IMR-90 (cell line): Measurements from ENCODE around the gene ASH1L. TPM values are rescaled to one million over a fixed set of nuclear protein-coding genes. Genes with fewer than 3 reads are reported as not detected.
"Not testable (repeated sequence)": the region's sequence is repeated elsewhere in the genome, so short reads cannot be mapped to it uniquely, and the experiment has no call there.

Experiments
- ATAC-seq: fragments of 200-7000 bp; cut with Tn5 transposase; 2 replicates; pipeline ENCODE4 v1.9.1; 2020; ENCODE audit warnings: low read depth, mild to moderate bottlenecking, moderate library complexity
- BruUV-seq: library from RNA; stranded (reverse); fragments of 400-500 nt; replicated peaks from 2 replicates; lab custom pipeline; 2021; lab: Mats Ljungman, UMichigan
- CTCF ChIA-PET: fragments of 300-600 bp; formaldehyde crosslinking; extraction: SDS; loops from one replicate; lab custom pipeline; 2021; ENCODE audit warnings: antibody characterized with exemption; lab: Yijun Ruan, JAX
- POLR2A ChIA-PET: fragments of 300-600 bp; sonication (Branson Sonifier 250); formaldehyde crosslinking; loops from one replicate; lab custom pipeline; 2022; ENCODE audit warnings: antibody characterized with exemption; ENCODE audit not compliant: unreplicated experiment; lab: Charles Lee
- DNase-seq: peaks from one replicate; pipeline ENCODE4 v3.0.0; 2013
- H2AFZ ChIP-seq: replicated peaks from 2 replicates; pipeline ENCODE3; 2013; ENCODE audit warnings: low read length, mild to moderate bottlenecking; ENCODE audit not compliant: poor library complexity
- H2AK5ac ChIP-seq: 2 replicates; pipeline ENCODE4 v1.6.1; 2013; ENCODE audit warnings: low read depth, low read length, inconsistent platforms
- H2AK9ac ChIP-seq: replicated peaks from 2 replicates; pipeline ENCODE3; 2013; ENCODE audit warnings: mild to moderate bottlenecking, low read depth, low read length, moderate library complexity; ENCODE audit not compliant: poor library complexity
- H2BK120ac ChIP-seq: 2 replicates; pipeline ENCODE4 v1.6.1; 2013; ENCODE audit warnings: low read depth, low read length, inconsistent platforms
- H2BK15ac ChIP-seq: 3 replicates; pipeline ENCODE4 v1.6.1; 2013; ENCODE audit warnings: low read depth, low read length, inconsistent platforms
- H2BK20ac ChIP-seq: 2 replicates; pipeline ENCODE4 v1.6.1; 2013; ENCODE audit warnings: low read depth, mild to moderate bottlenecking, inconsistent platforms, low read length, moderate library complexity
- H2BK5ac ChIP-seq: 2 replicates; pipeline ENCODE4 v1.6.1; 2013; ENCODE audit warnings: mild to moderate bottlenecking, low read depth, low read length, inconsistent platforms; ENCODE audit not compliant: poor library complexity, severe bottlenecking
- H3K14ac ChIP-seq: replicated peaks from 2 replicates; pipeline ENCODE4 v1.6.1; 2013; ENCODE audit warnings: low read depth, low read length, inconsistent platforms
- H3K18ac ChIP-seq: 2 replicates; pipeline ENCODE4 v1.6.1; 2013; ENCODE audit warnings: low read depth, low read length, control low read depth
- H3K23ac ChIP-seq: 2 replicates; pipeline ENCODE4 v1.6.1; 2013; ENCODE audit warnings: low read depth, low read length, inconsistent platforms
- H3K27ac ChIP-seq: 2 replicates; pipeline ENCODE4 v1.5.1; 2013; ENCODE audit warnings: mild to moderate bottlenecking, control low read depth, low read length; ENCODE audit not compliant: insufficient read depth
- H3K27me3 ChIP-seq: 2 replicates; pipeline ENCODE4 v1.6.1; 2013; ENCODE audit warnings: low read length; ENCODE audit not compliant: control insufficient read depth, insufficient read depth
- H3K36me3 ChIP-seq: 2 replicates; pipeline ENCODE4 v1.6.1; 2013; ENCODE audit warnings: low read length, mixed read lengths; ENCODE audit not compliant: control insufficient read depth, insufficient read depth
- H3K4ac ChIP-seq: 2 replicates; pipeline ENCODE4 v1.6.1; 2013; ENCODE audit warnings: low read depth, low read length, inconsistent platforms
- H3K4me1 ChIP-seq: 2 replicates; pipeline ENCODE4 v1.6.1; 2013; ENCODE audit warnings: low read length, mixed read lengths; ENCODE audit not compliant: control insufficient read depth, insufficient read depth
- H3K4me2 ChIP-seq: 2 replicates; pipeline ENCODE4 v1.6.1; 2013; ENCODE audit warnings: low read depth, mild to moderate bottlenecking, control low read depth, low read length, moderate library complexity
- H3K4me3 ChIP-seq: 2 replicates; pipeline ENCODE4 v1.5.1; 2013; ENCODE audit warnings: low read depth, mild to moderate bottlenecking, control low read depth, low read length, moderate library complexity; ENCODE audit not compliant: insufficient read depth
- H3K56ac ChIP-seq: 2 replicates; pipeline ENCODE4 v1.6.1; 2013; ENCODE audit warnings: low read length, inconsistent platforms; ENCODE audit not compliant: insufficient read depth; ENCODE audit errors: extremely low read depth
- H3K79me1 ChIP-seq, 2 experiments: 2 replicates each; pipeline ENCODE4 v1.6.1; 2013; ENCODE audit warnings: low read length in 2 of 2, inconsistent platforms in 1 of 2, low read depth in 1 of 2
- H3K9ac ChIP-seq: 2 replicates; pipeline ENCODE4 v1.6.1; 2013; ENCODE audit warnings: low read depth, low read length, control low read depth
- H3K9me1 ChIP-seq: 2 replicates; pipeline ENCODE4 v1.6.1; 2013; ENCODE audit warnings: low read length, inconsistent platforms; ENCODE audit not compliant: insufficient read depth
- H3K9me3 ChIP-seq: 2 replicates; pipeline ENCODE4 v1.6.1; 2013; ENCODE audit warnings: low read length; ENCODE audit not compliant: control insufficient read depth, insufficient read depth
- H4K20me1 ChIP-seq: 2 replicates; pipeline ENCODE4 v1.6.1; 2013; ENCODE audit warnings: low read length, inconsistent platforms; ENCODE audit not compliant: insufficient read depth
- H4K5ac ChIP-seq: 2 replicates; pipeline ENCODE4 v1.6.1; 2013; ENCODE audit warnings: mild to moderate bottlenecking, low read depth, low read length, control low read depth
- H4K8ac ChIP-seq, 2 experiments: 2 replicates each; pipeline ENCODE4 v1.6.1; 2013; ENCODE audit warnings: low read depth in 2 of 2, low read length in 2 of 2, control low read depth in 1 of 2, inconsistent platforms in 1 of 2
- H4K91ac ChIP-seq: 2 replicates; pipeline ENCODE4 v1.6.1; 2013; ENCODE audit warnings: low read depth, low read length, inconsistent platforms; ENCODE audit not compliant: insufficient read depth
- WGBS, 2 experiments: methylation state at CpG; one replicate each; pipeline versions ENCODE4 v1.1.5 to v1.1.7; 2013; ENCODE audit warnings: missing lambda C conversion rate in 2 of 2; ENCODE audit not compliant: insufficient read length in 1 of 2; ENCODE audit errors: extremely low coverage in 2 of 2; 5-methylcytosine and 5-hydroxymethylcytosine counted together
- dilution Hi-C: fragments of 300-500 bp; cut with HindIII; formaldehyde crosslinking; loops from one replicate; pipeline ENCODE4 v1.14.3; 2018; ENCODE audit warnings: low sequenced_read_pairs; ENCODE audit not compliant: unreplicated experiment
- in situ Hi-C: fragments of 300-500 bp; cut with MboI; formaldehyde crosslinking; loops from 3 replicates; pipeline ENCODE4 v1.14.3; 2019; ENCODE audit warnings: low sequenced_read_pairs, inconsistent platforms, mixed read lengths
- intact Hi-C: fragments of 100-400 bp; cut with micrococcal nuclease; formaldehyde crosslinking; loops from 2 replicates; pipeline ENCODE4 v1.10.0; 2022
- polyA plus RNA-seq, 3 experiments: library from polyadenylated mRNA; depleted of rRNA; stranded (reverse); fragments of >200 nt; gene quantifications; 2 replicates each; pipeline ENCODE4 v1.2.3, GENCODE V29; 2012; ENCODE audit warnings: low replicate concordance in 1 of 3
- total RNA-seq: library from RNA; depleted of rRNA; stranded (reverse); fragments of >200 nt; gene quantifications from 2 replicates; pipeline ENCODE4 v1.2.3, GENCODE V29; 2012
- TF ChIP-seq, protein P1 (sequence below): conservative IDR thresholded peaks from 2 replicates; pipeline ENCODE4 v1.5.1; 2012; ENCODE audit warnings: mild to moderate bottlenecking, low read depth, low read length, improper control_type of control experiment

ASH1L gene
- total and polyA plus RNA-seq, 2 of the 4 experiments (the other 2 are of a cell fraction) = 13.7 to 18.5 TPM

DNA sequence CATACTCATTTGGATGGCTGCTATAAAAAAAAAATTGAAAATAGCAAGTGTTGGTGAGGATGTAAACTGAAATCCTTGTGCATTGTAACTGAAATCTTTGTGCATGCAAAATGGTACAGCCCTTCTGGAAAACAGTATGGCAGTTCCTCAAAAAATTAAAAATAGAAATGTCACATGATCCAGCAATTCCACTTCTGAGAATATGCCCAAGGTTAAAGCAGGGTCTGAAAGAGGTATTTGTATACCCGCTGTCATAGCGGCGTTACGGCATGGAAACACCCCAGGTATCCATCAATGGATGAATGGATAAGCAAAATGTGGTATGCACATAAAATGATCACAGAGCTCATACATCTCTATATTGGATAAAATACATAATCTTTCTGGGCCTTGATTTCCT lies 125.2 kb downstream of the ASH1L start:
- no peak overlapping the region for H3K4me3 ChIP-seq
- BruUV-seq = no TSS peak
- no peaks in the 10 kb centered on the region for H3K4me1 ChIP-seq
- no peak overlapping the region for H3K4ac ChIP-seq
- H2AK5ac ChIP-seq = no peak overlapping the region
- H3K56ac ChIP-seq = no peak overlapping the region
- H2BK15ac ChIP-seq = no peak overlapping the region
- H4K91ac ChIP-seq = no peak overlapping the region
- H3K23ac ChIP-seq = no peak overlapping the region
- no peaks in the 10 kb centered on the region for H3K9me1 ChIP-seq
- dilution Hi-C loops = no loop called here
- in situ Hi-C loops = no loop called here
- no peak overlapping the region for H4K8ac ChIP-seq
- no peak for ATAC-seq
- no peak overlapping the region for H2BK5ac ChIP-seq
- H3K18ac ChIP-seq = no peak overlapping the region
- H3K9me3 ChIP-seq = no peaks in the 10 kb centered on the region
- no peak overlapping the region for H3K4me2 ChIP-seq
- no peak overlapping the region for H3K9ac ChIP-seq
- no peaks in the 10 kb centered on the region for H4K20me1 ChIP-seq
- ChIA-PET POLR2A (no interaction called here), CTCF (no interaction called here)
- TF ChIP-seq, protein P1, sequence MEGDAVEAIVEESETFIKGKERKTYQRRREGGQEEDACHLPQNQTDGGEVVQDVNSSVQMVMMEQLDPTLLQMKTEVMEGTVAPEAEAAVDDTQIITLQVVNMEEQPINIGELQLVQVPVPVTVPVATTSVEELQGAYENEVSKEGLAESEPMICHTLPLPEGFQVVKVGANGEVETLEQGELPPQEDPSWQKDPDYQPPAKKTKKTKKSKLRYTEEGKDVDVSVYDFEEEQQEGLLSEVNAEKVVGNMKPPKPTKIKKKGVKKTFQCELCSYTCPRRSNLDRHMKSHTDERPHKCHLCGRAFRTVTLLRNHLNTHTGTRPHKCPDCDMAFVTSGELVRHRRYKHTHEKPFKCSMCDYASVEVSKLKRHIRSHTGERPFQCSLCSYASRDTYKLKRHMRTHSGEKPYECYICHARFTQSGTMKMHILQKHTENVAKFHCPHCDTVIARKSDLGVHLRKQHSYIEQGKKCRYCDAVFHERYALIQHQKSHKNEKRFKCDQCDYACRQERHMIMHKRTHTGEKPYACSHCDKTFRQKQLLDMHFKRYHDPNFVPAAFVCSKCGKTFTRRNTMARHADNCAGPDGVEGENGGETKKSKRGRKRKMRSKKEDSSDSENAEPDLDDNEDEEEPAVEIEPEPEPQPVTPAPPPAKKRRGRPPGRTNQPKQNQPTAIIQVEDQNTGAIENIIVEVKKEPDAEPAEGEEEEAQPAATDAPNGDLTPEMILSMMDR = no peak
- no peak overlapping the region for H3K27ac ChIP-seq
- peaks cover 25% of the 10 kb centered on the region for H3K36me3 ChIP-seq
- no peak overlapping the region for H4K5ac ChIP-seq
- H2AK9ac ChIP-seq = no peak overlapping the region
- no peaks in the 10 kb centered on the region for H3K27me3 ChIP-seq
- H2BK20ac ChIP-seq = no peak overlapping the region
- intact Hi-C loops = no loop called here
- no CpG with 5 or more reads among the region's 4 CpGs for WGBS, 2 experiments
- no peak for DNase-seq
- peaks cover 3 to 41% of the 10 kb centered on the region in 2 experiments; a peak in 3 of 4 replicates for H3K79me1 ChIP-seq
- H3K14ac ChIP-seq = no peak overlapping the region
- no peak overlapping the region for H2BK120ac ChIP-seq
- no peak overlapping the region for H2AFZ ChIP-seq

- POLR2A ChIA-PET, intact Hi-C loops, H3K56ac ChIP-seq, H4K8ac ChIP-seq, H2BK20ac ChIP-seq, H2AK5ac ChIP-seq, H3K9me3 ChIP-seq, BruUV-seq, H3K23ac ChIP-seq, H3K27me3 ChIP-seq, H2AFZ ChIP-seq, H3K4me1 ChIP-seq, H4K91ac ChIP-seq, H3K4me2 ChIP-seq, H3K9me1 ChIP-seq, H3K9ac ChIP-seq, H3K27ac ChIP-seq, H2AK9ac ChIP-seq, ATAC-seq, CTCF ChIA-PET, H4K5ac ChIP-seq, H4K20me1 ChIP-seq, H3K14ac ChIP-seq, DNase-seq, dilution Hi-C loops, H2BK15ac ChIP-seq, H3K4me3 ChIP-seq, H2BK120ac ChIP-seq, H3K18ac ChIP-seq, H2BK5ac ChIP-seq, in situ Hi-C loops, H3K4ac ChIP-seq: not testable (repeated sequence)
- WGBS, 2 experiments = 100% methylated on average over 3 of the region's 14 CpGs; no CpG with 5 or more reads in 1 of the 2 experiments
- Histone ChIP-seq H3K79me1 (peaks cover 11 to 45% of the 10 kb centered on the region in 2 experiments), H3K36me3 (peaks cover 36% of the 10 kb centered on the region)
Observed at GRCh38 chr1:155433831-155434389, 128.7 kb downstream of the ASH1L start.
